UCSD-AML1 (cell line): ENCODE measurements around the gene SH3GL1.

Experiments
- DNase-seq: peaks from one replicate; lab custom pipeline; 2025; ENCODE audit not compliant: unreplicated experiment; lab: John Stamatoyannopoulos, UW

The SH3GL1 gene

GRCh38 chr19:4399812-4400134 lies 574 bp downstream of the SH3GL1 start:
- peak; percentile 61 for DNase-seq

- DNase-seq = no peak
These were observed 3.2 kb downstream of the SH3GL1 start for GRCh38 chr19:4396949-4397783.

- DNase-seq = no peak
These were observed 6.3 kb downstream of the SH3GL1 start for GRCh38 chr19:4393947-4394590.

- DNase-seq = no peak
These were observed 8.5 kb downstream of the SH3GL1 start for GRCh38 chr19:4391701-4392483.

GRCh38 chr19:4391306-4391693 lies 9.0 kb downstream of the SH3GL1 start:
- no peak for DNase-seq

GRCh38 chr19:4390567-4391305 lies 9.6 kb downstream of the SH3GL1 start:
- DNase-seq = no peak

- peak; percentile 50 for DNase-seq
These were observed 10.3 kb downstream of the SH3GL1 start for GRCh38 chr19:4390017-4390566.

- DNase-seq = no peak
These were observed 10.8 kb downstream of the SH3GL1 start for GRCh38 chr19:4389511-4390016.

GRCh38 chr19:4389064-4389375 lies 11.3 kb downstream of the SH3GL1 start:
- no peak for DNase-seq

- DNase-seq = no peak
These were observed 11.8 kb downstream of the SH3GL1 start for GRCh38 chr19:4388337-4389063.

- DNase-seq = no peak
These were observed 14.1 kb downstream of the SH3GL1 start for GRCh38 chr19:4386041-4386782.

GRCh38 chr19:4385291-4386040 lies 14.9 kb downstream of the SH3GL1 start:
- DNase-seq = no peak

GRCh38 chr19:4380254-4380727 lies 20.1 kb downstream of the SH3GL1 start:
- DNase-seq = peak; percentile 47

GRCh38 chr19:4379383-4380253 lies 20.7 kb downstream of the SH3GL1 start:
- no peak for DNase-seq

GRCh38 chr19:4378886-4379285 lies 21.5 kb downstream of the SH3GL1 start:
- DNase-seq = no peak

GRCh38 chr19:4376991-4377781 lies 23.2 kb downstream of the SH3GL1 start:
- DNase-seq = no peak

- no peak for DNase-seq
These were observed 23.7 kb downstream of the SH3GL1 start for GRCh38 chr19:4376671-4376990.
